Stomach (tissue), 9 donors: ENCODE measurements around the gene YPEL1. TPM values are rescaled to one million over a fixed set of nuclear protein-coding genes. Genes with fewer than 3 reads are reported as not detected.

Experiments
- DNase-seq, 2 donors: peaks; one replicate each; pipeline versions ENCODE4 v3.0.0 to v3.0.0-alpha.2; 2013 to 2019
- H3K27ac ChIP-seq, 5 donors: fragments of 200-600 bp in 4 of 5; sonication (generic) in 4 of 5; one replicate each; pipeline ENCODE4 v1.5.1; 2013 to 2019; ENCODE audit warnings: mild to moderate bottlenecking in 1 of 5, moderate library complexity in 1 of 5
- H3K27me3 ChIP-seq, 3 donors: fragments of 200-600 bp; sonication (generic); one replicate each; pipeline ENCODE4 v1.5.1; 2017 to 2019; ENCODE audit warnings: mixed run types in 1 of 3
- H3K36me3 ChIP-seq, 4 donors: fragments of 200-600 bp; sonication (generic); 1 replicate in 3 of 4; 2 replicates in 1 of 4; pipeline ENCODE4 v1.5.1; 2016 to 2019
- H3K4me1 ChIP-seq, 4 donors: fragments of 200-600 bp; sonication (generic); one replicate each; pipeline ENCODE4 v1.5.1; 2016 to 2019
- H3K4me3 ChIP-seq, 4 donors: fragments of 200-600 bp; sonication (generic) in 3 of 4; one replicate each; pipeline ENCODE4 v1.5.1; 2016 to 2019; ENCODE audit warnings: mild to moderate bottlenecking in 1 of 4
- H3K9me3 ChIP-seq, 4 donors: fragments of 200-600 bp; sonication (generic); one replicate each; pipeline ENCODE4 v1.5.1; 2016 to 2019
- EP300 ChIP-seq: sonication (generic); formaldehyde crosslinking; IDR thresholded peaks from one replicate; pipeline ENCODE4 v1.6.1; 2017; ENCODE audit warnings: antibody characterized with exemption
- POLR2A ChIP-seq, 4 donors: fragments of 450-650 bp; IDR thresholded peaks; one replicate each; pipeline ENCODE4 v1.6.1; 2016; ENCODE audit warnings: antibody characterized with exemption in 4 of 4, control low read depth in 2 of 4, mild to moderate bottlenecking in 1 of 4, moderate library complexity in 1 of 4
- POLR2AphosphoS5 ChIP-seq, 3 donors: sonication (generic); formaldehyde crosslinking; IDR thresholded peaks; one replicate each; pipeline ENCODE4 v1.6.1; 2016; ENCODE audit warnings: antibody characterized with exemption in 3 of 3
- WGBS, 5 donors: extraction: QIAGEN DNeasy Blood & Tissue Kit in 3 of 5; methylation state at CpG; one replicate each; pipeline versions ENCODE4 v1.1.5 to v1.1.7; 2013 to 2018; 5-methylcytosine and 5-hydroxymethylcytosine counted together
- intact Hi-C: fragments of 100-400 bp; cut with DNase I; formaldehyde crosslinking; loops from one replicate; pipeline ENCODE4 v1.15.1; 2023; ENCODE audit warnings: low total_unique reads
- polyA plus RNA-seq, 3 donors: library from polyadenylated mRNA; stranded (reverse); fragments of 200-250 nt; gene quantifications; one replicate each; pipeline ENCODE4 v1.2.3, GENCODE V29; 2013
- total RNA-seq, 5 donors: library from RNA; depleted of rRNA; stranded (reverse); fragments of >200 nt; gene quantifications; one replicate each; pipeline versions ENCODE4 v1.1.0 to v1.2.3, GENCODE V29; 2014 to 2016
- TF ChIP-seq, protein P1 (sequence below), 7 experiments: fragments of 450-650 bp in 4 of 7; fragments of 200-600 bp in 3 of 7; sonication (generic) in 3 of 7; IDR thresholded peaks; one replicate each; pipeline ENCODE4 v1.5.1; 2016 to 2019; ENCODE audit warnings: antibody characterized with exemption in 7 of 7, control low read depth in 2 of 7, mild to moderate bottlenecking in 1 of 7
- donor health status: healthy with polysubstance abuse.
- donor health status: Bipolar disorder and iron deficiency.
- donor health status: healthy.

YPEL1 gene
- total and polyA plus RNA-seq, 8 donors: 0.58 to 22.2 (median 4.4) TPM

DNA sequence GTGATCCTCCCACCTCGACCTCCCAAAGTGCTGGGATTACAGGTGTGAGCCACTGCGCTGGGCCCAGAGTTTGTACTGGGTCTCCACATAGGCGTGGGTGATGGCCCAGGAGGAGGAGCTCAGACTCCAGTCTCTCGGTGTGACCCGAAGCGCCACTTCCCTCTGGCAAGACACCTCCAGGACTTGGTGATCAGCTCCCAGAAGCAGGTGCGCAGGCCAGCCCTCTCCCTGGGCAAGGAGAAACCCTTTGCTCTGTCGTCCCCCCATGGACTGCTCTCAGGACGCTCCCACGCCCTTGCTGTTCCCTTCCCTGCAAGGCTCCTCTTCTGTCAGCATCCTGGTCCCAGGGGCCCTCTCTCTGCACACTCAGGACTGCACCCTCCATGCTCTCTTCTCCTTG, 5.5 kb upstream of the YPEL1 start:
- no peak for DNase-seq
- H3K4me3 ChIP-seq: no peak overlapping the region
- H3K4me1 ChIP-seq: peaks cover 4 to 6% (median 5%) of the 10 kb centered on the region in 4 donors
- H3K27me3 ChIP-seq: no peaks in the 10 kb centered on the region
- 85 to 89% (median 87%) methylated on average over 10 of the region's 10 CpGs for whole genome bisulfite sequencing, 5 donors
- no peaks in the 10 kb centered on the region for H3K36me3 ChIP-seq
- H3K27ac ChIP-seq: no peak overlapping the region
- no peak for TF ChIP-seq POLR2A (IDR thresholded peaks at IDR 0.05)
- TF ChIP-seq, protein P1, sequence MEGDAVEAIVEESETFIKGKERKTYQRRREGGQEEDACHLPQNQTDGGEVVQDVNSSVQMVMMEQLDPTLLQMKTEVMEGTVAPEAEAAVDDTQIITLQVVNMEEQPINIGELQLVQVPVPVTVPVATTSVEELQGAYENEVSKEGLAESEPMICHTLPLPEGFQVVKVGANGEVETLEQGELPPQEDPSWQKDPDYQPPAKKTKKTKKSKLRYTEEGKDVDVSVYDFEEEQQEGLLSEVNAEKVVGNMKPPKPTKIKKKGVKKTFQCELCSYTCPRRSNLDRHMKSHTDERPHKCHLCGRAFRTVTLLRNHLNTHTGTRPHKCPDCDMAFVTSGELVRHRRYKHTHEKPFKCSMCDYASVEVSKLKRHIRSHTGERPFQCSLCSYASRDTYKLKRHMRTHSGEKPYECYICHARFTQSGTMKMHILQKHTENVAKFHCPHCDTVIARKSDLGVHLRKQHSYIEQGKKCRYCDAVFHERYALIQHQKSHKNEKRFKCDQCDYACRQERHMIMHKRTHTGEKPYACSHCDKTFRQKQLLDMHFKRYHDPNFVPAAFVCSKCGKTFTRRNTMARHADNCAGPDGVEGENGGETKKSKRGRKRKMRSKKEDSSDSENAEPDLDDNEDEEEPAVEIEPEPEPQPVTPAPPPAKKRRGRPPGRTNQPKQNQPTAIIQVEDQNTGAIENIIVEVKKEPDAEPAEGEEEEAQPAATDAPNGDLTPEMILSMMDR (IDR thresholded peaks at IDR 0.05): no peak
- intact Hi-C loops: no loop called here
- no peaks in the 10 kb centered on the region for H3K9me3 ChIP-seq

DNA sequence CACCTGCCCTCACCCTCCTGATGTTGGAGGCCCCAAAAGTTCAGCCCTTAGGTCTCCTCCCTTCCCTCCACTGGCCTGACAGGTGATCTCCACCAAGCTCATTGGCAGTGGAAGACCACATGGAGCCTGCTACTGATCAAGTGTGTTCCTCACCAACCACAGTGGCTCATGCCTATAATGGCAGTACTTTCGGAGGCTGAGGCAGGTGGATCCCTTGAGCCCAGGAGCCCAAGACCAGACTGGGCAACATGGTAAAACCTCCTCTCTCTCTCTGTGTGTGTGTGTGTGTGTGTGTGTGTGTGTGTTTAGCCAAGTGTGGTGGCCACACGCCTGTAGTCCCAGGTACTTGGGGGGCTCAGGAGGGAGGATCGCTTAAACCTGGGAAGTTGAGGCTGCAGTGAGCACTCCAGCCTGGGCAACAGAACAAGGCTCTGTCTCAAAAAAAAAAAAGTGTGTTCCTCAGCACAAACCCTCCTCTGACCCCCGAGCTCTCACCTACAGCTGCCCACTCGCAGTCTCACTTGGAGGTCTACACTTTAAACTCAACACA, 4.3 kb upstream of the YPEL1 start:
- DNase-seq: no peak
- Histone ChIP-seq H3K27ac (no peak overlapping the region), H3K4me3 (no peak overlapping the region), H3K36me3 (no peaks in the 10 kb centered on the region), H3K4me1 (peaks cover 8 to 12% (median 9%) of the 10 kb centered on the region in 4 donors), H3K9me3 (no peaks in the 10 kb centered on the region), H3K27me3 (no peaks in the 10 kb centered on the region)
- intact Hi-C loops: no loop called here
- WGBS, 5 donors: 85 to 94% (median 91%) methylated on average over 4 to 5 of the region's 5 CpGs
- TF ChIP-seq, protein P1 (IDR thresholded peaks at IDR 0.05): no peak
- TF ChIP-seq EP300 (no peak), POLR2A (IDR thresholded peaks at IDR 0.05) (no peak), POLR2AphosphoS5 (IDR thresholded peaks at IDR 0.05) (no peak)

DNA sequence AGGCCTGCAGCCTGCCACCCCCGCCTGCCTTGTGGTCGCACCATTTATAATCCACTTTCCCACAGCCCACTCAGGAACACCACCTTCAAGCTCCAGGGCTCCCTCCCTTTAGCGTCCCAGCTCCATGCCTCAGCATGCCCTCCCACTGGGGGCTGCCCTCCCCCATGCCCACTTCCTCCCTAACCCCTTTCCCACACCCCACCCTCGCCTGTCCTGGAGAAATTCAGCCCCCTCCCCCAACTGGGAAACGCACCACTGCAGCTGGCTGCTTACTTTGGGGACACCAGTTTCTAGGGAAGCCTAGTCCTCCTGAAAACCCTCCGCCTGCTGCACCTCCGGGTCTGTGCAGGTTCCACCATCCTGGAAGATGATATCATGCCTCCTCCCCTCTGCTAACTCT, 3.4 kb upstream of the YPEL1 start:
- H3K27me3 ChIP-seq: no peaks in the 10 kb centered on the region
- peaks cover 16 to 20% (median 18%) of the 10 kb centered on the region in 4 donors for H3K4me1 ChIP-seq
- DNase-seq: no peak
- intact Hi-C loops: no loop called here
- H3K9me3 ChIP-seq: no peaks in the 10 kb centered on the region
- TF ChIP-seq, protein P1 (IDR thresholded peaks at IDR 0.05): no peak
- TF ChIP-seq POLR2AphosphoS5 (IDR thresholded peaks at IDR 0.05) (no peak), POLR2A (IDR thresholded peaks at IDR 0.05) (no peak), EP300 (no peak)
- WGBS, 5 donors: 57 to 69% (median 62%) methylated on average over 7 of the region's 7 CpGs
- H3K36me3 ChIP-seq: no peaks in the 10 kb centered on the region
- H3K27ac ChIP-seq: no peak overlapping the region
- no peak overlapping the region for H3K4me3 ChIP-seq

DNA sequence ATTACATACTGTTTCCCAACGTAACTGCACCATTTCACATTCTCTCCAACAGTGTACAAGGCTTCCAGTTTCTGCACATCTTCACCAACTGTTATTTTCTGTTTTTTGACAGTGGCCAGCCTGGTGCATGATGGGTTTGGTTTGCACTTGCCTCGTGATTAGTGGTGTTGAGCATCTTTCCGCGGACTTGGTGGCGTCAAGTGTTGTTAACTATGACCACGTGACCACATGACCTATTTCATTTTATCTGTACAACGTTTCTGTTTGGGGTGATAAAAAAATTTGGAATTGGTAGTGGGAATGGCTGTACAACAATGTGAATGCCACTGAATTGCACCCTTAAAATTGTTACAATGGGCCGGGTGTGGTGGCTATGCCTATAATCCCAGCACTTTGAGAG, 2.5 kb upstream of the YPEL1 start:
- 77 to 80% (median 79%) methylated on average over 8 of the region's 8 CpGs for WGBS, 5 donors
- Histone ChIP-seq H3K4me3 (no peak overlapping the region), H3K4me1 (peaks cover 16 to 24% (median 19%) of the 10 kb centered on the region in 4 donors), H3K36me3 (no peaks in the 10 kb centered on the region), H3K27me3 (no peaks in the 10 kb centered on the region), H3K9me3 (no peaks in the 10 kb centered on the region), H3K27ac (no peak overlapping the region)
- DNase-seq: no peak
- no peak for TF ChIP-seq POLR2AphosphoS5 (IDR thresholded peaks at IDR 0.05)
- TF ChIP-seq, protein P1 (IDR thresholded peaks at IDR 0.05): no peak
- no peak for TF ChIP-seq EP300
- no peak for TF ChIP-seq POLR2A (IDR thresholded peaks at IDR 0.05)
- intact Hi-C loops: no loop called here
